Neural progenitor cell (in vitro differentiated cells): ENCODE measurements around the gene CASTOR2. TPM values are rescaled to one million over a fixed set of nuclear protein-coding genes. Genes with fewer than 3 reads are reported as not detected.

Source experiments
- DNase-seq: peaks from one replicate; pipeline ENCODE4 v3.0.0-alpha.2; 2016; ENCODE audit warnings: low spot score
- H2AFZ ChIP-seq: fragments of 200-600 bp; sonication (generic); replicated peaks from 2 replicates; pipeline ENCODE4 v1.6.1; 2016; ENCODE audit warnings: antibody characterized with exemption
- H3F3A ChIP-seq: fragments of 200-600 bp; sonication (generic); 2 replicates; pipeline ENCODE4 v1.6.1; 2016; ENCODE audit warnings: antibody characterized with exemption, low read depth
- H3K27ac ChIP-seq: fragments of 200-600 bp; sonication (generic); 2 replicates; pipeline ENCODE4 v1.5.1; 2016; ENCODE audit warnings: mild to moderate bottlenecking
- H3K27me3 ChIP-seq: fragments of 200-600 bp; sonication (generic); 2 replicates; pipeline ENCODE4 v1.6.1; 2016; ENCODE audit warnings: mild to moderate bottlenecking, moderate library complexity
- H3K36me3 ChIP-seq: fragments of 200-600 bp; sonication (generic); 2 replicates; pipeline ENCODE4 v1.5.1; 2016
- H3K4me1 ChIP-seq: fragments of 200-600 bp; sonication (generic); 2 replicates; pipeline ENCODE4 v1.6.1; 2016; ENCODE audit warnings: mixed run types
- H3K4me2 ChIP-seq: fragments of 200-600 bp; sonication (generic); 2 replicates; pipeline ENCODE4 v1.6.1; 2016
- H3K4me3 ChIP-seq: fragments of 200-600 bp; sonication (generic); 2 replicates; pipeline ENCODE4 v1.5.1; 2016
- H3K79me2 ChIP-seq: fragments of 200-600 bp; sonication (generic); 2 replicates; pipeline ENCODE4 v1.6.1; 2016; ENCODE audit warnings: low read depth
- H3K9ac ChIP-seq: fragments of 200-600 bp; sonication (generic); 2 replicates; pipeline ENCODE4 v1.6.1; 2016
- H3K9me3 ChIP-seq: fragments of 200-600 bp; sonication (generic); 2 replicates; pipeline ENCODE4 v1.5.1; 2016; ENCODE audit warnings: low read depth
- H4K20me1 ChIP-seq: fragments of 200-600 bp; sonication (generic); 2 replicates; pipeline ENCODE4 v1.6.1; 2016; ENCODE audit warnings: low read depth
- H3K27ac Mint-ChIP-seq: 3 replicates; pipeline ENCODE4 v1.8.0; 2021; ENCODE audit warnings: mixed read lengths
- H3K27me3 Mint-ChIP-seq: 2 replicates; pipeline ENCODE4 v1.8.0; 2022; ENCODE audit warnings: low read depth, mild to moderate bottlenecking, inconsistent platforms, moderate library complexity, mixed read lengths; ENCODE audit not compliant: insufficient read depth
- H3K36me3 Mint-ChIP-seq: 3 replicates; pipeline ENCODE4 v1.8.0; 2021; ENCODE audit warnings: mixed read lengths
- H3K4me1 Mint-ChIP-seq: 3 replicates; pipeline ENCODE4 v1.8.0; 2021; ENCODE audit warnings: mixed read lengths
- H3K4me3 Mint-ChIP-seq: 3 replicates; pipeline ENCODE4 v1.8.0; 2021; ENCODE audit warnings: mild to moderate bottlenecking, moderate library complexity, mixed read lengths
- H3K9me3 Mint-ChIP-seq: 3 replicates; pipeline ENCODE4 v1.8.0; 2020; ENCODE audit warnings: mixed read lengths
- EZH2 ChIP-seq: fragments of 200-600 bp; sonication (generic); IDR thresholded peaks from 2 replicates; pipeline ENCODE4 v1.6.1; 2017; ENCODE audit warnings: antibody characterized with exemption, mild to moderate bottlenecking, moderate library complexity
- EZH2phosphoT487 ChIP-seq: fragments of 200-600 bp; sonication (generic); IDR thresholded peaks from 2 replicates; pipeline ENCODE4 v1.6.1; 2017; ENCODE audit warnings: antibody characterized with exemption
- total RNA-seq: library from RNA; depleted of rRNA; stranded (reverse); fragments of >200 nt; gene quantifications from 2 replicates; pipeline ENCODE4 v1.2.3, GENCODE V29; 2015; ENCODE audit warnings: low replicate concordance
- TF ChIP-seq, protein P1 (sequence below): fragments of 200-600 bp; sonication (generic); IDR thresholded peaks from 2 replicates; pipeline ENCODE4 v1.5.1; 2017; ENCODE audit warnings: antibody characterized with exemption, mild to moderate bottlenecking

The CASTOR2 gene
- total RNA-seq, 1 donor from 2014 or later: 11.7 TPM

GRCh38 chr7:75039709-75040108, 75.2 kb downstream of the CASTOR2 start:
- H3K4me3 ChIP-seq: no peak overlapping the region
- TF ChIP-seq EZH2: no peak
- TF ChIP-seq, protein P1, sequence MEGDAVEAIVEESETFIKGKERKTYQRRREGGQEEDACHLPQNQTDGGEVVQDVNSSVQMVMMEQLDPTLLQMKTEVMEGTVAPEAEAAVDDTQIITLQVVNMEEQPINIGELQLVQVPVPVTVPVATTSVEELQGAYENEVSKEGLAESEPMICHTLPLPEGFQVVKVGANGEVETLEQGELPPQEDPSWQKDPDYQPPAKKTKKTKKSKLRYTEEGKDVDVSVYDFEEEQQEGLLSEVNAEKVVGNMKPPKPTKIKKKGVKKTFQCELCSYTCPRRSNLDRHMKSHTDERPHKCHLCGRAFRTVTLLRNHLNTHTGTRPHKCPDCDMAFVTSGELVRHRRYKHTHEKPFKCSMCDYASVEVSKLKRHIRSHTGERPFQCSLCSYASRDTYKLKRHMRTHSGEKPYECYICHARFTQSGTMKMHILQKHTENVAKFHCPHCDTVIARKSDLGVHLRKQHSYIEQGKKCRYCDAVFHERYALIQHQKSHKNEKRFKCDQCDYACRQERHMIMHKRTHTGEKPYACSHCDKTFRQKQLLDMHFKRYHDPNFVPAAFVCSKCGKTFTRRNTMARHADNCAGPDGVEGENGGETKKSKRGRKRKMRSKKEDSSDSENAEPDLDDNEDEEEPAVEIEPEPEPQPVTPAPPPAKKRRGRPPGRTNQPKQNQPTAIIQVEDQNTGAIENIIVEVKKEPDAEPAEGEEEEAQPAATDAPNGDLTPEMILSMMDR: no peak
- no peak for TF ChIP-seq EZH2phosphoT487
- H3K27me3 Mint-ChIP-seq: peaks cover 6% of the 10 kb centered on the region
- H3K9ac ChIP-seq: no peak overlapping the region
- no peaks in the 10 kb centered on the region for H3K9me3 ChIP-seq
- H3K36me3 Mint-ChIP-seq: peaks cover 16% of the 10 kb centered on the region
- H3K27ac Mint-ChIP-seq: peak overlapping the region; percentile 88
- no peaks in the 10 kb centered on the region for H4K20me1 ChIP-seq
- no peak overlapping the region for H2AFZ ChIP-seq
- peaks cover 13% of the 10 kb centered on the region for H3K4me1 Mint-ChIP-seq
- no peaks in the 10 kb centered on the region for H3F3A ChIP-seq
- H3K79me2 ChIP-seq: no peaks in the 10 kb centered on the region
- H3K36me3 ChIP-seq: no peaks in the 10 kb centered on the region
- H3K4me2 ChIP-seq: no peak overlapping the region
- H3K27ac ChIP-seq: no peak overlapping the region
- no peak for DNase-seq
- H3K27me3 ChIP-seq: no peaks in the 10 kb centered on the region
- no peaks in the 10 kb centered on the region for H3K9me3 Mint-ChIP-seq
- no peaks in the 10 kb centered on the region for H3K4me1 ChIP-seq
- H3K4me3 Mint-ChIP-seq: no peak overlapping the region

DNA sequence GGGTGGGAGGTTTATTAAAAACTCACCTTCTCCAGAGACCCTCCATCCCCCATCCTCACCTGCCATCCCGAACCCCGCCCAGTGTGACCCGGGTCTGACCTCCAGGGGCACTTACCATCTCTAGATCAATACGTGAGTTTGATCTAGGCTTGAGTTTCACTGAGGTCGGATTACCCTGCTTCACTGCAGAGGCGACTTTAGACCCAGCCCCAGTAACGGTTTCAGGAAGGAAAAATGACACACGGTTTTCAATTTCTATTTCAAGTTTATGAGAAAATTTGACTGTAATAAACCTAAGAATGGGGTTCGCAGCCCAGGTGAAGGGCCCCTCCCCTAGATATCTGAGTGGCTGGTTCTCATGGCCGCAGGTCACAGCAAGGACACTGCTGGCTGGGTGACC, 76.0 kb downstream of the CASTOR2 start:
- Histone ChIP-seq H3K4me3 (no peak overlapping the region), H2AFZ (no peak overlapping the region), H3F3A (no peaks in the 10 kb centered on the region), H3K27me3 (no peaks in the 10 kb centered on the region), H3K4me1 (no peaks in the 10 kb centered on the region), H3K27ac (no peak overlapping the region), H3K4me2 (no peak overlapping the region), H3K79me2 (no peaks in the 10 kb centered on the region), H3K9ac (no peak overlapping the region), H3K9me3 (no peaks in the 10 kb centered on the region), H3K36me3 (no peaks in the 10 kb centered on the region), H4K20me1 (no peaks in the 10 kb centered on the region)
- TF ChIP-seq, protein P1: no peak
- no peak for TF ChIP-seq EZH2phosphoT487
- TF ChIP-seq EZH2: no peak
- no peaks in the 10 kb centered on the region for H3K9me3 Mint-ChIP-seq
- DNase-seq: no peak
- peaks cover 13% of the 10 kb centered on the region for H3K4me1 Mint-ChIP-seq
- H3K36me3 Mint-ChIP-seq: peaks cover 16% of the 10 kb centered on the region
- no peak overlapping the region for H3K4me3 Mint-ChIP-seq
- H3K27me3 Mint-ChIP-seq: peaks cover 6% of the 10 kb centered on the region
- H3K27ac Mint-ChIP-seq: no peak overlapping the region

- Mint-ChIP-seq H3K36me3 (peaks cover 16% of the 10 kb centered on the region), H3K27me3 (peaks cover 4% of the 10 kb centered on the region), H3K4me3 (no peak overlapping the region), H3K27ac (no peak overlapping the region), H3K9me3 (no peaks in the 10 kb centered on the region), H3K4me1 (peaks cover 13% of the 10 kb centered on the region)
- H2AFZ ChIP-seq: no peak overlapping the region
- H3F3A ChIP-seq: peaks cover 4% of the 10 kb centered on the region
- H3K27ac ChIP-seq: no peak overlapping the region
- H3K27me3 ChIP-seq: no peaks in the 10 kb centered on the region
- TF ChIP-seq EZH2phosphoT487 (no peak), EZH2 (no peak)
- TF ChIP-seq, protein P1: no peak
- H3K9ac ChIP-seq: no peak overlapping the region
- H4K20me1 ChIP-seq: no peaks in the 10 kb centered on the region
- no peak overlapping the region for H3K4me2 ChIP-seq
- no peak overlapping the region for H3K4me3 ChIP-seq
- H3K36me3 ChIP-seq: no peaks in the 10 kb centered on the region
- no peaks in the 10 kb centered on the region for H3K79me2 ChIP-seq
- no peaks in the 10 kb centered on the region for H3K9me3 ChIP-seq
- no peaks in the 10 kb centered on the region for H3K4me1 ChIP-seq
- no peak for DNase-seq
Measured at GRCh38 chr7:75042286-75042685, 77.8 kb downstream of the CASTOR2 start.
